ENCODE measurements around the gene CORO6. TPM values are rescaled to one million over a fixed set of nuclear protein-coding genes. Genes with fewer than 3 reads are reported as not detected.

CORO6 gene
- polyA plus RNA-seq, 3 donors = 1.7 to 3.2 (median 2.2) TPM

DNA sequence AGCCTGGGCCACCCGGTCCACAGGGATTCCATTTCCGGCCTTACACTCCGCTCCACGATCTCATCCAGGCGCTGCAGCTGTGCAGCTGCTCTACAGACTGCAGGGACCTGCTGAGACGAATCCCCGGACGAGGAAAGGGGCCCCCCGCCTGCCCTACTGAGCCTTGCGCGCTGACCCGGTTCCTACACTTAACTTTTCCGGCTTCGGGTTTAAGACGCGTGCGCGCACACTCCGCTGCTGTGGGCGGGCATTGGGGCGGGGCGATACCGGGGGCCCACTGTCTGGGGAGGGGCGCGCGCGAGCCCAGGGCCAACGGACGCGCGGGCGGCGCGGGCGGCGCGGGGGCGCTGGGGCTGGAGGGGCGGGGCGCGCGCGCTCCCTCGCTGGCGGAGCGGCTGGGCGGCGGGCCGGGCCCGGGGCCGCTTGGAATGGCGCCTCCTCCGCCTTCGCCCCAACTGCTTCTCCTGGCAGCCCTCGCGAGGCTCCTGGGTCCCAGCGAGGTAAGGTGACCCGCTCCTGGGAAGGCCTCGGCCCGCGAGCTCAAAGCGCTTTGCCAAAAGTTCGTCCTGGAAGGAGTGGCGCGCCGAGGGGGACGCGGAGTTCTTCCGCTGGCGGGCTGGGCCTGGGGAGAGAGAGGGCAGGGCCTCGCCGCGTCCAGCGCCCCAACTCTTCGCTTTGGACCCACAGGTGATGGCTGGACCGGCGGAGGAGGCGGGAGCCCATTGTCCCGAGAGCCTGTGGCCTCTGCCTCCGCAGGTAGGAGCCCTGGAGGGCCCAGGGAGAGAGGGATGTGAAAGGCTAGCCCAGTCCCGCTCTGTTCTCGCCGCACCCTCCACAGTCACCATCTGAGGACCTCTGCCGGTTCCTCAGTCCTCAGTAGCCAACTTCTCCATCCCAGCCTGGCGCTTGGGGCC lies 54.1 kb downstream of the CORO6 start, which contains the start of gene TP53I13:
TSS of gene TP53I13 (plus strand) at position 371 of the 914 bp plus-strand sequence. CDS start at position 429, 58 bp downstream.
- DNase-seq (ENCODE audit: low read depth in 3 of 3, low spot score in 2 of 3) = no peak

DNA sequence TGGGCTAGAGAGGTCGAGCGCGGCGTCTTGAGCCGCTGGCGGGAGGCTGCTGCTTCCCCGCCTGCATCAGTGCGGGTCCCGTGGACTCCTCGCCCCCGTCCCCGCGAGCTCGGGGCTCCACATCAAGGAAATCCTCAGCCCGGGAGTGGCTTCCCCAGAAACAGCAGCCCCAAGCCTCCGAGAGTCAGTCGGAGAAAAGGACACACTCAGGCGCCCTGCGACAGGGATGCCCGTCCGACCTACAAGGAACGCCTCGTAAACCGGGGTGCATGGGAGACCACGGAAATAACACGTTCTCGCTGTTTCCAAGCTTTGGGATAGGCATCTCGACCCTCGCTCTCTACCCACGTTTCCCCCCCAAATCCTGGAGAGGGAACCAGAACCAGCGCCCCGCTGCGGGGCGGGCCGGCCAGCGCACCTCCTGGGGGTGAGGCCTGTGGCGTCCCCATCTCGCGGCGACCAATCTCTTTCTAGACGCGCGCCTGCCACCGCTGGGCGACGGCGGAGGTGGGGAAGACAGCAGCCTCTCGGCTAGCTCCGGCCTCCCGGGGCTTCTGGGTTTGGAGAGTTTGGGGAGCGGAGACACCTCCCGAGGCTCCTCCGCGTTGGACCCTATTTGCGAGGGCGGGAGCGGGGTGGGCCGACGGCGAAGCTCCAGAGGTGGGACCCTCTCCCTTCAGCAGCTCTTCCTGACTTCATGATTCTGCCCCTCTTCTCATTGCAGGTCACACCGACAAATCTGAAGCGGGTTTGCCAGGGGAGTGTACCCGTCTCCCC lies 55.0 kb downstream of the CORO6 start:
- no peak for DNase-seq (ENCODE audit: low read depth in 3 of 3, low spot score in 2 of 3)

DNA sequence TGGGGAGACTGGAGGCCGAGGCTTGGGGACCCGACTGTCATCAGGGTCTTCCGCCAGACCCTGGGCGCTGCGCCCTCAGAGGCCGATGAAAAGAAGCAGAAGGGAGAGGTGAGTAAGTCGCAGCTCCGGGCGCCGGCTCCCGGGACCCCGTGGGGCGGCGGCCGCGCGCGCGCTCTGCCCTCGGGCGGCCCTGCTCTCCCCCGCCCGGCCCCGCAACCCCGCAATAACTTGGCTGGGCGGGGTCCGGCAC lies 55.5 kb downstream of the CORO6 start:
- no peak for DNase-seq (ENCODE audit: low read depth in 3 of 3, low spot score in 2 of 3)

DNA sequence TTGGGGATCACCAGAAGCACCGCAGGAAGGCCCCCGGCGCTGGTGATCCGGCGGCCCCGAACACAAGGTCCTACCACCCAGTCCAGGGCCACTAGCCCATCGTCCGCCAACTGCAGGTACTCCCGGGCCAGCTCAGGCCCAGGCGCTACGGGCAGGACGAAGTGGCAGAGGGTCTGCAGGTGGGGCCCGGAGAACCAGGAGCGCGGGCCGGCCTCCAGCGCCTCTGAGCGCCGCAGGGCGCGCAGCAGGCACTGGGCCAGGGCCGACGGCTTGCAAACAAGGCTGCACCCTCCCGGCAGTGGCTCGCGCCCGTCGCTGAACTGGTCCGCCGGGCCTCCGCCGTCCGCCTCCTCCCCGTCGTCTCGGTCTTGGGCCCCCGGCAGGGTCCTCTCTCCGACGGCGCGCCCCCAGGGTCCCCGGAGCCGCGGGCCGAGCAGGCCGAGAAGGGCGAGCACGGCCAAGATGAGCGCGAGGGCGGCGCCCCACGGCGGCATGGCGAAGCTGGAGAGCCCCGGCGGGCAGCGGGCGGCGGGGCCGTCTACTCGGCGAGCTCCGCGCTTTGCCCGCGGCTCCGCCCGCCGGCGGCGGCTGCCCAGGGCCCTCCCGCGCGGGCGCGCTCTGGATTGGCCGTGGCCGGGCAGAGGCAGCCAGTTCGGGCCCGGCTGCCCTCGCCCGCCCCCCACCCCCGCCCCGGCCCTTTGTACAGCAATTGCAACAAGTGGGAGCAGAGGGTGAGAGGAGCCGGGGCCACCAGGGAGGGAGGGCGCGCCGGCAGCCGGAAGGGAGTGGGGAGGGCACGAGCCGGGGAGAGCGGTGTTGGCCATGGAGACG lies 56.0 kb downstream of the CORO6 start, which contains the start of gene ABHD15:
TSS of gene ABHD15 (minus strand) at position 565 of the 831 bp plus-strand sequence. CDS start at position 494, 71 bp downstream.
- DNase-seq (ENCODE audit: low read depth in 3 of 3, low spot score in 2 of 3) = no peak

DNA sequence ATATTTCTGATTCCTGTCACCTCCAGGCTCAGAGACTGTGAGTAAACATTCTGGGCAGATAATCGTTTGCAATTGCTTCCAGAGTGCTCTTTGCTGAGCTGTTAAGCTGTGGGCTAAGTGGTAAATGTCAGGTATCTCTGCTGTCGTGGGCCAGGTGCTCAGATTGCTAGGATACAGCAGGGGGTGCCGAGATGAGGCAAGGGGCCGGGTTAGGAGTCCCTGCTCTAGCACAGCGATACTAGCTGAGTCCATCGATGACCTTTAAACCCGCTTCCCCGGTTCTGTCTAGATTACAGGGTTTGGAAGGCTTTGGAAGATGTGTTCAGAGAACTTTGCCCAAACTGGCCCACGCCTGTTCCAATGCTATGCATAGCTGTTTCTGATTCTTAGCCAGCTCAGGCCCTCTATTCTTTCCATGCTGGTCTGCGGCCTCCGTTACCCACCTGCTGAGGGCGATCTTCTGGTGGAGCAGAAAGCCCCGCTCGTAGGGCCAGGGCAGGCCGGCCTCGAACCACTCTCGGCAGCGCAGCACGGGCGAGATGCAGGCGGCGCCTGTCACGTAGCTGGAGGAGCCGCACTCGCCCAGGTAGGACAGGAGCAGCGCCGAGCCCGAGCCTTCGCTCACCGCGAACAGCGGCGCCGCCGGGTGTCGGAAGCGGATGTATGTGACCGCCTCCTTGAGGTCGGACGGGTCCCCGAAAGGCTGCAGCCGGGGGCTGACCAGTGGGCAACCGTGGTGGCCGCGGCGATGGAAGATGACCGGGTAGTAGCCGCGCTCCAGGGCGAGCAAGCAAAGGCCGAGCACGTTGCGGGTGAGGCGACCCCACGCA lies 56.9 kb downstream of the CORO6 start:
- no peak for DNase-seq (ENCODE audit: low read depth in 3 of 3, low spot score in 2 of 3)

Other genes starting within 250 kb of the CORO6 start
- 10 to 100 TPM; 45.1 to 52.4 (median 49.1) TPM for gene TAOK1, start 232.5 kb downstream of the CORO6 start, polyA plus RNA-seq (ENCODE audit: insufficient read length in 3 of 3)
- 1 to 10 TPM; 6.8 to 7.6 (median 7.1) TPM for gene ABHD15, start 55.9 kb downstream of the CORO6 start, polyA plus RNA-seq (ENCODE audit: insufficient read length in 3 of 3)
- 10 to 100 TPM; 24.1 to 30.2 (median 24.5) TPM for gene TP53I13, start 54.2 kb downstream of the CORO6 start, polyA plus RNA-seq (ENCODE audit: insufficient read length in 3 of 3)
- gene GIT1, start 33.3 kb downstream of the CORO6 start, polyA plus RNA-seq (ENCODE audit: insufficient read length in 3 of 3) = 10 to 100 TPM; 36.4 to 42.2 (median 40.1) TPM
- gene ANKRD13B, start 29.8 kb downstream of the CORO6 start, polyA plus RNA-seq (ENCODE audit: insufficient read length in 3 of 3) = 1 to 10 TPM; 6.7 to 8.0 (median 7.0) TPM